ENCODE measurements around the gene SMS. TPM values are rescaled to one million over a fixed set of nuclear protein-coding genes. Genes with fewer than 3 reads are reported as not detected.

SMS gene
- polyA plus RNA-seq, 1 donor = 63.0 TPM

DNA sequence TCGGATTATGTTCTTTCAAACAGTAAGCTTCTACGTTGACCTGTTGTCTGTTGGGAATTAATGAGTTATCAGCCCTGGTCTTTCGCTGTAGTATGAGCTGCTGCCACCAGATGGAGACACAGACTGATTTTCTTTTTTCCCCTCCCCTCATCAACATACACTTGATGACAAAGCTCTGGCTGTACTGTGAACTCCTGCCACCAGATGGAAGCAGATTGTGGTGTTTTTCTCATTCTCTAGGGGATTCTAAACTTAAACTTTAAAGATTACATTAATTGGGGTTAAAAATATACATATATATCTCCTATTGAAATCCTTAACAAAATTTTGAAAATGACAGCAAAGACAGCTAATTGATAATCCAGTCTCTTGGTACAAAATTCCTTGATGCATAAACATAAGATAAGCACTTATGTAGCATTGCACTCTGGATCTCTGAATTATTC, 44.8 kb downstream of the SMS start:
- peak; percentile 68 for DNase-seq

DNA sequence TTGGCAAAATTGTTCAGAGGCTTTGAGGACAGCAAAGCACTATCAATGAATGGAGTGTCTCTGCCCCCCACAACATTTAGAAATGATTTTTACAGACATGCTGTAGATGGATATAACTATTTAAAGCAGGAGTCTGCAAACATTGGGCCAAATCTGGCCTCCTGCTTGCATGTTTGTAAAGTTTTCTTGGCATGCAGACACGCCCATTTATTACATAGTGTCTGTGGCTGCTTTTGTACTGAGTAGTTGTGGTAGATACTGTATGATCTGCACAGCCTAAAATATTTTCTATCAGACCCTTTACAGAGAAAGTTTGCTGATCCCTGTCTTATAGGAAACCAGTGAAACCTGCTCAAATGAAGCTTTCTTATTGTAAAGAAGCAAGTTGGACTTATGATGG, 46.1 kb downstream of the SMS start:
- DNase-seq = no peak

DNA sequence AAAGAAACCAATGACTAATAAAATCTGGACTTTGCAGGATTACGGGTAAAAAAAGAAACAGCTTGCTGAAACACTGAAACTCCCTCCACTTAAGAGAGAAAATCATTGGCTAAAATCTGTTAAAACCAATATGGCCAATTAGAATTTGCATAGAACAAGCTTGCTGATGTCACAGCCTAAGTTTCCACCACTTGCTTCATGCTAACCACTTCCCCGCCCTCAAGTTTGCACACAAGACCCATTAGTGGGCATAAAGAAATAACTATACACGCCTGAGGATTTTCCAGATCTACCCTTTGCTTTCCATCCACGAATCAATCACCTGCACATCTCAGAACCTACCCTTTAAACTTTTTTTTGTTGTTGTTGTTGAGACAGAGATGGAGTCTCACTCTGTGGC, 48.9 kb downstream of the SMS start:
- DNase-seq = no peak

DNA sequence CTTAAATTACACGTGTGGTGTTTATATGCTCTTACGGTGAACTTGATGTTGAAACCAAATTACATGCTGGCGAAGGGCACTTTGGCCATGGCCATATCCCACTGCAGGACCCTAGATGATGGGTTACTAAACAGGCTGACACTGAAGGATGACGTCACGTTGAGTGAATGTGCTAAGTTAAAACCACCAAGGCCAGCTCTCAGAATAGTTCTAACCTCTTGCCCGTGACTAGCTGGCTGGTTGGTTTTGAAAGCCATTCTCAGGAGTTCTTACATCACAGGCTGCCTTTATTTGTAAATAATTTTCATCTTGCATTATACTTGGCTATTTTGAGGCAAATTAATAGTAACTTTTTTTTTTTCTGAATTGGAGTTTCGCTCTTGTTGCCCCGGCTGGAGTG, 50.3 kb downstream of the SMS start:
- DNase-seq = no peak

DNA sequence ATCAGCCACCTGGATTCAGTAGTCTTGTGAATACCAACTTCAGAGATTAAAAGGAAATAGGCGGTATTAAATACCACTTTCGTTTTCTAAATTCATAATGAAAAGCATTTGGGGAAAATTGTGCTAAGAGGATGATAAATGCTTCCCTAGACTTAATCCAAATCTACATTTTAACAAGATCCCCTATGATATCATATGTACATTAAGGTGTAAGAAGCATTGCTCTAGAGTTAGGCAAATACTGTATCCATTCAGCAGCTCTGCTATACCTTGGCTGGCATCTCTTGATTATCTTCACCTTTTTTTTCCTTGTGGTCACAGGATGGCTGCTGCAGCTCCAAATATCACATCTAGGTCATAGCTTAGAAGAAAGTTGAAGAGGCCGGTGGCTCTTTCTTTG, 51.0 kb downstream of the SMS start:
- no peak for DNase-seq

DNA sequence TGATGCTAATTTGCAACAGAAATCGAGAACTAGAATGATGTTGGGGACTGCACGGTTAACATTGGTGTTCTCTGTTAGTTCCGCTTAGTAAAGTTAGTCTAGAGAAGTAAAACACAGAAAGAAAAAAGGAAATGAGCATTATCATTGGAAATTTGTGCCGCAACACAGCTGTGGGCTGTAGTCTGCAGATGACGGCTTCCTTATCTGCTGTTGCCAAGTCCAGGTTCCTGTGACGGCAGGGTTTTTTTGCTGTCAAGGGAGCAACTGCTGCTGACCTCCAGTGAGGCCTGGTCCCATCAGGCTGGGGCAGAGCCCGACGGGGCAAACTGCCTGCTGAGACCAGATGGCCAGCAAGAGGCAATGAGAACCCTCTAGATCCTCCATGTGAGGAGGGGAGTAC, 52.8 kb downstream of the SMS start:
- no peak for DNase-seq

DNA sequence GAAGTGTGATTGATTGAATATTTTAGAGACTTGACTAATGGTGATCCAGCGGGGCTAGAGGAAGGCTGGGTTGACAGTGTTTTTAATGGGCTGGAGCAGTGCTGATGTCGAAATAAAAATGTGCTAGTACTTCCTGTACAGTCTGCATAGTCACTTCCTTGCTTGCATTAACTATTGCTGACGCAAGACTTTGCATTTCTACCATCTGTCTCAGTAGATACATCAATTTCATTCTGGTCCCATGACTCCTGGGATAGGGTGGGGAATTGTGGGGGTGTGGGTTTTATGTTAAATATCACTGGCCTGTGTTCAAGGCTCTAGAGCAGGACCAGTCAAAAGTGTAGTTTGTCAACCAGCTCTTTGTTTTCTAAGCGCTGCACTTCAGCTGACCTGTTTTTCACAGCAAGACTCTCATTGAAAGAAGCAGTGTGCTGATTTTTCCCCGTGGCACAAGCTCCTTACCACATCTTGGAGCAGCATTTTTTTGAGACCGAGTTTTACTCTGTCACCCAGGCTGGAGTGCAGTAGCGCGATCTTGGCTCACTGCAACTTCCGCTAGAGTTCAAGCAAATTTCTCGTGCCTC, 56.5 kb downstream of the SMS start:
- DNase-seq = no peak

DNA sequence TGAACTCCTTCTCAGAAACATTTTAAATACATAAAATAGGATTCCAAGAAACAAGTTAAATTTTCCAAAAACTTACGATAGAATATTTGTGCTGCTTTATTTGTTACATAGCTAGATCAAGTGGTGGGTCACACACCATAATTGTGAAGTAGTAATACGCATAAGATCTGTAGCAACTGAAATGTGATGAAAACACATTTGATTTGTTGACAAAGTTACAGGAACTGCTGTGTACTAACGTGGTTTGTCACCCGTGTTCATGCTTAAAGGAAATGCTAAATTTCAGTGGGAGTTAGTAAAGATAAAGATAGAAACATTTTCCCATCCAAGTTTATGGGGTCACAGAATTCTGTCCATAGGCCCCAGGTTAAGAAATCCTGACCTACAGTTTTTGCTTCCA, 57.5 kb downstream of the SMS start:
- DNase-seq = no peak

DNA sequence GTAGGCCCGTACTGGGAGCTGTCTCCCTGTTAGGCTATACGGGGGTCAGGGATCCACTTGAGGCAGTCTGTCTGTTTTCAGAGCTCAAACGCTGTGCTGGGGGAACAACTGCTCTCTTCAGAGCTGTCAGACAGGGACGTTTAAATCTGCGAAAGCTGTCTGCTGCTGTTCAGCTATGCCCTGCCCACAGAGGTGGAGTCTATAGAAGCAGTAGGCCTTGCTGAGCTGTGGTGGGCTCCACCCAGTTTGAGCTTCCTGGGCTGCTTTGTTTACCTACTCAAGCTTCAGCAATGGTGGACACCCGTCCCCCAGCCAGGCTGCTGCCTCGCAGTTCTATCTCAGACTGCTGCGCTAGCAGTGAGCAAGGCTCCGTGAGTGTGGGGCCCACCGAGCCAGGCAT, 64.4 kb downstream of the SMS start:
- DNase-seq = no peak

DNA sequence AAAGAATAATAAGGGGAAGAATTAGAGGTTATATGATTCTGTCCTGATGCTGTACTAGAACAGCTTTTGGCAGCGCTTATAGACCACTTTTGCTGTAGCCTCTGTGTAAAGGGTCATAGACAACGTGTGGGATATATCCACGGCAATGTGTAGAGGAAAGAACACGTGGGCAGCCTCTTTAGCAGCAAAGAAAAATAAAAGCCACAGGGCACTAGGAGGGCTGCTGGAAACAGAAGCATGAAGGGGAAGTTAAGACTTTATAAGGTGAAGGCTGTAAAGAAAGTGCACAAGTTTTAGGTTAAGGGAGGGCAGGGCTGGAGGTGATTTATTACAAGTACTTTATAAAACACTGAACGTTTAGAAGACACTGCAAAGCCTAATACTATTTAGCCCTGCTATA, 71.5 kb downstream of the SMS start:
- no peak for DNase-seq

DNA sequence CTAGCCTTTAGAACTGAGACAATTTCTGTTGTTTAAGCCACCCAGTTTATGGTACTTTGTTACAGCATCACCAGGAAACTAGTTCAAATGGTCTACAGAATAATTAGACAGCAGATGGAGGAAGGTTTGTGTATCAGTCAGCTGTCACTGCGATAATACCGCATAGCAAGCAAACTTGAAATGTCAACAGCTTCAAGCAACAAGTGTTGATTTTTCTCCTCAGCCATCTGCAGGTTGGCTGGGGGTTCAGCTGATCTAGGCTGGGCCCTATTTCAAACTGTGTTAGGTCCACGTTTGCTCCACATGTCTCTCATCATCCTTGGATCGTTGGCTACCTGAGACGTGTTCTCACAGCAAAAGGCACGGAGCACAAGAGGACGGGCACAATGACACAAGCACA, 72.4 kb downstream of the SMS start:
- no peak for DNase-seq

DNA sequence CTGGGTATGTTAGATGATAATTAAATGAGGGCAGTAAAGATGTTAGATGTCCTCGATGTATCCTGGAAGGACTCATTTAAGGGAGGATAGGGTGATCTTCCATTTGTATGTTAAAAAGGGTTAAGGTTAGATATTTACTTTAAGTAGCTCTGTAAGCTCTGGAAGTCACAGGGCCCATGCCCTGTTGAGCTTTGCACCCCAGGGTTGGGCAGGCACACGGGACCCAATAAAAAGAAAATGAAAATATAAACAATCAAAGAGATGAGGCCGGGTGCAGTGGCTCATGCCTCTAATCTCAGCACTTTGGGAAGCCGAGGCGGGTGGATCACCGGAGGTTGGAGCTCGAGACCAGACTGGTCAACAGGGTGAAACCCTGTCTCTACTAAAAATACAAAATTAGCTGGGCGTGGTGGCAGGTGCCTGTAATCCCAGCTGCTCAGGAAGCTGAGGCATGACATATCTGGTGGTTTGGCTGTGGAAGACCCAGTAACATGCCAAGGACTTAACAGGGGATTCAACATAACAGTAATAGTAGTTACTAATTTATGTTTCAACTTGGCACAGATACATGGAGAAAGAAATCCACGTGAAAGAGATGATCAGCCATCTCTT, 74.7 kb downstream of the SMS start:
- DNase-seq = no peak

DNA sequence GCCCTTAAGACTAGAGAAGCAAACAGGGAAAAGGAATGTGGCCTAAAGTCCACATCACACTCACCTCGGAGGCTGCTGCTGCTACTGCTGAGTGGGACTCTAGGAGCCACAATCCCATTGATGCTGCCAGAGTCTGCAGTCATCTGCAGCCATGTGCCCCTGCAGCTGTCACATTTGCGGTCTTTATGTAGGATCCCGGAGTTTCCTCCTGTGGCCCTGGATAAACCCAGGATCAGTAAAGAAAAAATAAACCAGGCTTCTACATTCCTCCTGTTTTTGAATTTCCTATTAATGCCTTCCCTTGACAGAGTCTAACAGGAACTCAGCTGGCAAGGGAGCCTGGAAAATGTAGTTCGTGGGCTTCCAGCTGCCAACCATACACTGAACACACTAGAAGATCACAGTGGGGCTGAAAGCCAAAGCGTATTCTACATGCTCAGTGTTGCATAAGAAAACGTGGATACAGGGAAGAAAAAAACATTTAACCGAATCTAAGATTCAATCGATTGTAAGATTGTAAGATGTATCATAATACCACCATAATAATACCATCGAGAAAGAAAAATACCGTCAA, 81.3 kb downstream of the SMS start:
- DNase-seq = peak; percentile 28

DNA sequence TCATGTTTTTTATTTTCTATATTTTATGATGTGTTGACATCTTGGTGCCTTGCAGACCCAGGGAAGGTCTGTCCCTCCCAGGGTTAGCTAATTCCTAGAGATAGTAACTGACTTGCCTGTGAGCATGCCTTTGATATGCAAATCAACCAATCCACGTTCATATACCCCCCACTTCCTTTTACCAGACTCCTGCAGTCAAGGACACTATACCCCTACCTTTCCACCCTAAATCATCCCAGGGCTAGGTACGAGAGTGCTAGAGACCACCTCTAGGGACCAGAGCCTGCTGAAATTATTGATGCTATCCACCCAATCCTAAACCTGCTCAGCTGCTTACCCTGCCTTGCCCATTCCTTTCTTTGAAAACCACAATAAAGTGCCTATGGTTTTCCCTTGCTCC, 84.1 kb downstream of the SMS start:
- DNase-seq = no peak

DNA sequence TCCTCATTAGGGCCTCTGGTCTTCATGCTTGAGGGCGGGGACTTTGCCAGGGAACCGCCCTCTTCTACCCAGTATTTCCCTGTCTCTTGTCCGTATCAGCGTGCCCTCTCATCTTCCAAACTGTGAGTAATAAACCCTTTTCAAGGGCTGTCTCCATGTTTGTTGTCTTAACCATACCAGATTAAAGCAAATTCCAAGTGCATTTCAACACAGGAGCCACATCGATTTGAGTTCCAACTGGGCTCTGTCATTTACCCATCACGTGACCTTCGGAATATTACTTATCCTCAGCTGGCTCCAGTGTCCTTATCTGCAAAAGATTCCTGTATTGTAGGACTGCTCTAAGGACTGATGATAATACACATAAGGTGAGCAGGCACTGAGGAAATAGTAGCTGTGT, 85.2 kb downstream of the SMS start:
- DNase-seq = no peak

DNA sequence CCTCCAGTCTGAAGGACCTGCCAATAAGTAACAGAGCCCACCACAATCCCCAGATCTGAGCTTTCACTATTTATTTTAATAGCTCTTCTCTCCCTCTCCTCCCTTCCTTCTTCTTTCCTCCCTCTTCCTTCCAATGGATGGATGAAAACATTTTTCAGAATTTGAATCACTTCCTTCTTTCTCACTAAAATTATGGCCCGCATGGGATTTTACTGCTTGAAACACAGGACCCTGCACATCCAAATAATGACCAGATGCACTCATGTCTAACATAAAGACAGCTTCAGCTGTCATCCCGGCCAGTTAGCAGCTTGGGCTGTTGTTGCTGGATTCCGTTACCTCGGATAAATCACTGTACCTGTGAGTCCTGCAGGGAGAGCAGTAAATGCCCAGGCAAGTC, 86.2 kb downstream of the SMS start:
- DNase-seq = no peak

DNA sequence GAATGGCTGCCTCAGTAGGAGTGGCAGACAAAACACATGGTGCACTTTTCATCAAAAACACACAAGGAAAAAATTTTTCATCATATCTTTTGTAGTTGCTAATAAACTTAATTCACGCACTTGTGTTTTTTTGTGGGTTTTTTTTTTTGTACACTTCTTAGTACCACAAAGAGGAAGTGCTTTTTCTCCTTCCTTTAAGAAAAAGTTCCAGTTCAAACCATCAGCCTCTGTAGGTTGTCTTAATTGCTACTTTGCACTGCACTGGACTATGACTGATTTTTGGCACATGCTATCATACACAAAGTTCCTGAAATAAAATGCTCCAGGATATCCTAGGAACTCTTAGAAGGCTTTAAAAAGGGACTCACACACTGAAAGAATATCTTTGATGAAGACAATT, 91.6 kb downstream of the SMS start, which contains the start of gene PHEX:
PHEX (plus strand) TSS at position 242 of the 400 bp plus-strand sequence. CDS start 681 bp downstream, outside the sequence.
- DNase-seq = no peak

DNA sequence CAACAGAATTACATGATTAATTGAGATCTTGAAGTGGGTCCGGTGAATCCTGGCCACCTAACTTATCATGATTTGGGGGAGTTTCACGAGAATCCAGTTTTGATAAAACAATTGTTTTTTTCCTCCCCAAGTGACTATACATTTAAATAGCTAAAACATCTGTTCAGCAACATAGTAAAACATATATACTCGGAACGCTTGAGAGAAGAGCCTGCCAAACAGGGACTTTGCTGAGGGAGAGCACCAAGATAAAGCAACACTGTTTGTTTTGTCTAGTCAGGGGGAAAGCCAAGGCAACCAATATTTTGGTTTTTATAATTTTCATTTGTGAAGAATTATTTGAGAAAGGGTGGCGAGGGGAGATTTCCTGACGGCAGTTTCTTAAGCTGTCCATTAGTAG, 92.0 kb downstream of the SMS start:
- DNase-seq = no peak

DNA sequence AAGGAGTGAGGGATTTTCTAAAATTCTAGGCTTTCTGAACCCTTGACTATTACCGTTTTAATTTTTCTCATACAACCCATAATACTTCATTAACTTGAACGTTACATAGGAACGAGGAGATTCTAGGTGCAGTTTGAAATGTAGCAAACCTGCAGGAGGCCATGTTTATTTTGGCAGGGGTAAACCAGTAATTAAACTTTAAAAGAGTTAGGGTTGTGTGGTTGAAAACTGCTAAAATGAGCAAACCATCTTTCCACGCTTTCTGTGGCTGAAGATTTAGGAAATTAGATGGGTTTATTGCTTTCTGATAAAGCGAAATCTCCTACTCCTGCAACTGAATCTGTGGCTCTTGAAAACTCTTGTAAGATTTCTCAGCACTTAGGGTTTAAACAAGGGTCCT, 93.3 kb downstream of the SMS start:
- DNase-seq = no peak

DNA sequence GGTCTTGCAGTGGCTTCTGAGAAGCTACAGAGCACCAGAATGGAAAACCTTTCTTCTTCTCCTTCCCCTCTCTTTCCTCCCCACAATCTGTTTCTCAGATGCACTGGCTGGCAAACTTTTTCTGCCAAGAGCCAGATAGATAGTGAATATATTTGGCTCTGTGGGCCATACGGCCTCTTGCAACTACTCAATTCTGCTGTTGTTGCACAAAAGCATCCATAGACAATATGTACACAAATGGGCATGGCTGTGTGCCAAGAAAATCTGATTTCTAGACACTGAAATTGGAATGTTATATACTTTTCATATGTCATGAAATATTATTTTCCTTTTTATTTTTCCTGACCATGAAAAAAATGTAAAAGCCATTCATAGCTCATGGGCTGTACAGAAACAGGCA, 94.7 kb downstream of the SMS start:
- no peak for DNase-seq

DNA sequence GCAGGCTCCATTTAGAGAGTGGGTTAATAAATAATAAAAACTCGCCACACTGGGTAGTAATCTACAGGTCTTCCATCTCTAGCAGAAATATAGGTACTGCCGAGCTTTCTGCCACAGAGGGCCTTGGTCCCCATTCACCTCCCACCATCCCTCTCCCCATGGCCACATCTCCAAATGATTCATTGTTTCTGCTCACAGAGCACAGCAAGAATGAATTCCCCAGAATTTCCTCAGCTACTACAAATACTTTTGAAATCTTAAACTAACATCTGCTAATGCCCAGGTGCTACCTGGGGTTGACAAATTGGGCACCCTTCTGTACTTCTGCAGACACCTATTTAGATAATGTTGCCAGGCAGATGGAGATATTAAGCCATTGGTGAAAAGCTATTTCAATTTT, 96.7 kb downstream of the SMS start:
- DNase-seq = no peak

DNA sequence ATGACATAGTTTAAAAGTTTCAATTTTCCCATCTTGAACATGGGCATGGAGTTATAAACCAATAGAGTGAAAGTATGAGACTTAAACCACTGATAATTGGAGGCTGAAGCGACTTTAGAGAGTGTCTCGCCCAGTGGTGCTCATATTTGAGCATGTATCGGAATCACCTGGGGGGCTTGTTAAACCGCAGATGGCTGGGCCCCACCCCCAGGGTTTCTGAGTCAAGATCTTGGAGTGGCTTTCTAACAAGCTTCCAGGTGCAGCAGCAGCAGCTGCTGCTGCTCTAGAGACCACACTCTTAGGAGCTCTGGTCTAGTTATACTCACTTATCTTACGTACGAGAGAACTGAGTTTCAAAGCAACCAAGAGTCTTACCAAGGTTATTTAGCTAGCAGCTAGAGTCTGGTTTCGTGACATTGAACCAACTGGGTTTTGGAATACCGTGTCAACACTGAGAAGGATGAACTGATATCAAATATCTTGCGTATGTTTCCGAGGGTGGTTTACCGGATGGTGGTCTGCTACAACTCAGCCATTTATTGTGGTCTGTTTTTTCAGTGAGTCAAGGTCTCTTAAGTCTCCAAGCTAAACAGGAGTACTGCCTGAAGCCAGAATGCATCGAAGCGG, 97.5 kb downstream of the SMS start:
- DNase-seq = no peak

DNA sequence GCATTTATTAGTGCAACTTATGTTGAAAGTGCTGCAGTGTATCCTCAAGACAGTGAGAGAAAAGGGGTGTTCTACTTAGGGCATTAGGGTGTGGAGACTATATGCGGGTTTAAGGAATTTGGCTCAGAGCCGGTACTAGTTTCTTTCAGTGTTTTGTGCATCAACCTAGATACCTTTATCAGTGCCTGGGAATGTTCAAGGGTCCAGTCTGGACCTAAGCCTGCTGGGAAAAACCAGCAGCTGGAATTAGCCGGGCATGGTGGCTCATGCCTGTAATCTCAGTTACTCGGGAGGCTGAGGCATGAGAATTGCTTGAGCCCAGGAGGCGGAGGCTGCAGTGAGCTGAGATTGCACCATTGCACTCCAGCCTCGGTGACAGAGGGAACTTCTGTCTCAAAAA, 99.0 kb downstream of the SMS start:
- no peak for DNase-seq

DNA sequence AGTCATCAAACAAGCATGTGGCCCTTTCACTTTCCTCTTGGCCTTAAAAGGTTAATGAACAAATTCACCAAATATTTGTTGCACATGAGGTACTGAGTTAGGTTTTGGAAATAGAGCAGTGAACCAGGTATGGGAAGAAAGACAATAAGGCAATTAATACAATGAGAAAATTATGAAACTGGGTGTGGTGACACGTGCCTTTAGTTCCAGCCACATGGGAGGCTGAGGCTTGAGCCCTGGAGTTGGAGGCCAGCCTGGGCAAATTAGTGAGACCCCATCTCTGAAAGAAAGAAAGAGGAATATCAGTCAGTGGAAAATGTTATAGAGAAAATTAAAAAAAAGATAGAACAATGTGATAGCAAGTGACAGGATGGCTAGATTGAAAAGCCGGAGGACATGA, 99.7 kb downstream of the SMS start:
- DNase-seq = no peak

Measured in hindlimb muscle (tissue), 1 donor.